Activated CD4-positive, alpha-beta memory T cell treated with anti-CD3 and anti-CD28 coated beads for 36 hours (primary cell): Measurements from ENCODE around the gene SART1. TPM values are rescaled to one million over a fixed set of nuclear protein-coding genes. Genes with fewer than 3 reads are reported as not detected.

Experiments
- CTCF ChIA-PET: fragments of 350-600 bp; sonication (Branson Sonifier 250); formaldehyde crosslinking; loops from one replicate; lab custom pipeline; 2021; ENCODE audit warnings: antibody characterized with exemption, inconsistent platforms; lab: Charles Lee
- POLR2A ChIA-PET: fragments of 350-600 bp; sonication (Branson Sonifier 250); formaldehyde crosslinking; loops from one replicate; lab custom pipeline; 2021; ENCODE audit warnings: antibody characterized with exemption; lab: Charles Lee
- DNase-seq: peaks from one replicate; pipeline ENCODE4 v3.0.0-alpha.2; 2020
- H3K27ac Mint-ChIP-seq: one replicate; pipeline ENCODE4 v1.8.0; 2021; ENCODE audit warnings: mixed read lengths
- H3K27me3 Mint-ChIP-seq: one replicate; pipeline ENCODE4 v1.8.0; 2021; ENCODE audit warnings: mixed read lengths
- H3K36me3 Mint-ChIP-seq: one replicate; pipeline ENCODE4 v1.8.0; 2021; ENCODE audit warnings: mixed read lengths
- H3K4me1 Mint-ChIP-seq: one replicate; pipeline ENCODE4 v1.8.0; 2021; ENCODE audit warnings: low read depth, mixed read lengths
- H3K4me3 Mint-ChIP-seq: one replicate; pipeline ENCODE4 v1.8.0; 2021; ENCODE audit warnings: mild to moderate bottlenecking, mixed read lengths
- H3K9me3 Mint-ChIP-seq: one replicate; pipeline ENCODE4 v1.8.0; 2021; ENCODE audit warnings: mixed read lengths
- intact Hi-C: fragments of 100-400 bp; cut with micrococcal nuclease; formaldehyde crosslinking; loops from one replicate; pipeline ENCODE4 v1.15.1; 2023
- total RNA-seq, 2 experiments: library from RNA; stranded (reverse); gene quantifications; one replicate each; pipeline ENCODE4 v1.2.3, GENCODE V29; 2021

SART1 gene
- total RNA-seq, 2 experiments from 2014 or later: 59.1 to 60.5 TPM

DNA sequence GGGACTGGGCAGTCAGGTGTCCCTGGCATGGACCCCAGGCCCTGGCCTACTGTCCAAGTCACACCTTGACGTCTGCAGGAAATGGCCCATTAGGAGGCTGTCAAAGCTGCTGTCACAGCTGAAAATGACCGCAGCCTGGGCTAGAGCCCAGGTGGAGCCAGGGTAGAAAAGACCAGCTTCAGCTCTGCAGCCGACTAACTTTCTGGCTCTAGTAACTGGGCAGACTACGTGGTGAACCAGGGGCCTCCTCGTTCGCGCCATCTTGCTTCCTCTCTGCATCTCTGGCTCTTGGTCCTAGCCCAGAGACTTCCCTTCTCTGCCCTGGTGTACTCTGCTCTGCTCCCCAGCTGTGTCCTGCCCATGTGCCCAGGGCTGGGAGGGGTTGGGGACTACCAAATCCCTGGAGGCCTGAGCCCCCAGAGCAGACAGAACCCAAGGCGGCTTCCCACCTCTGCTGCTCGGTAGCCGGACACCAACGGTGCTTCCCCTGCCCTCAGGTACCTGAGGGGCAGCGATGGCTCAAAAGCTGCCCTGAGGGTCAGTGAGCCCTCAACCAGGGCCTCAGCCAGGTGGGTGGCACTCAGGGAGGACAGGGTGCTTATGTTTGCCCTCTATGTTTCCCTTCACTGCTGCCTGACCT is 19.7 kb downstream of the SART1 start:
- POLR2A ChIA-PET: no interaction called here
- no peaks in the 10 kb centered on the region for H3K9me3 Mint-ChIP-seq
- intact Hi-C loops: no loop called here
- no peak overlapping the region for H3K27ac Mint-ChIP-seq
- no peaks in the 10 kb centered on the region for H3K27me3 Mint-ChIP-seq
- H3K4me3 Mint-ChIP-seq: no peak overlapping the region
- CTCF ChIA-PET: interaction anchor here (1.0 kb wide), 1 partner anchor 97 kb away, joined by 3 read pairs; no protein-coding TSS in a partner anchor
- DNase-seq: no peak
- H3K36me3 Mint-ChIP-seq: peaks cover 16% of the 10 kb centered on the region
- no peaks in the 10 kb centered on the region for H3K4me1 Mint-ChIP-seq

DNA sequence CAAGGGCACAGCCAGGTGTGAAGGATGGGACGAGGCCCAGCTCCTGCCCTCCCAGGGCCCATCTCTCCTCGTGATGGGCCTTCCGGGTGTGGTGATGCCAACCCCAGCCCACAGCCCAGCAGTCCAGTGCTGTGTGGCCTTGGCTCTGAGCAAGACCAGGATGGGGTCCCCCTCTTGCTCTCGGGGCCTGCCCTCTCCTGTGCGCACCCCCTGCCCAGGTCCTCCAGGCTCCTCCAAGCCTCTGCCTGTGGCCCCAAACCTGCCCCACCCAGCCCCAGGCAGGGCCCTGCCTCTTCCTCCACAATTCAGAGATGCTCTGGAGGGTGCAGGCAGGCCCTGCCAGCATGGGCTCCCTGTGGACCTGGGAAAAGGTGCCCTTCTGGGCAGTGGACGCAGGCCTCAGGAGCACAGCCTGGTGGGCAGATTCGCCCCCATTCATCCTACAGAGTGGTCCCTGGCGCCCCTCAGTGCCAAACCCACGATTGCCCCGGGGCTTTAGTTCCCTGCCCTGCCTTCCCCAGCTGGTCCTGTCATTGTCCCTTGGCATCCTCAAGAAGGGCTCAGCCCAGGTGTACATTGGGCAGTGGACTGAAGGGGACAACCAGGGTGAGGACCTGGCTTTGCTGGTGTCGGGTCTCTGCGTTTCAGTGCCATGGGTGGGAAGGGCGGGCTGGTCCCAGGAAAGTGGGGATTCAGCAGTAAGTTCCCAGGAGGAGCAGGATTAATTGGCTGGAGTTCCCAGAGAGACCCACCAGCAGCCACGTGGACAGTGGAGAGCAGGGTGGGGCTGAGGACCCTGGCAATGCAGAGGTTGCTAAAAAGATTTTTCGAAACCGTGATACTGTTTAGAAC is 20.7 kb downstream of the SART1 start:
- Mint-ChIP-seq H3K4me3 (no peak overlapping the region), H3K36me3 (peaks cover 13% of the 10 kb centered on the region), H3K27ac (no peak overlapping the region), H3K4me1 (no peaks in the 10 kb centered on the region), H3K27me3 (no peaks in the 10 kb centered on the region), H3K9me3 (no peaks in the 10 kb centered on the region)
- CTCF ChIA-PET: interaction anchor here (0.9 to 1.3 kb wide), 2 partner anchors 17 to 92 kb away, joined by 3 to 4 read pairs; partner anchors contain the start of gene CCDC85B
- no peak for DNase-seq
- POLR2A ChIA-PET: interaction anchor here (0.7 to 0.8 kb wide), 2 partner anchors 98 to 320 kb away, joined by 3 read pairs; no protein-coding TSS in a partner anchor
- intact Hi-C loops: no loop called here

DNA sequence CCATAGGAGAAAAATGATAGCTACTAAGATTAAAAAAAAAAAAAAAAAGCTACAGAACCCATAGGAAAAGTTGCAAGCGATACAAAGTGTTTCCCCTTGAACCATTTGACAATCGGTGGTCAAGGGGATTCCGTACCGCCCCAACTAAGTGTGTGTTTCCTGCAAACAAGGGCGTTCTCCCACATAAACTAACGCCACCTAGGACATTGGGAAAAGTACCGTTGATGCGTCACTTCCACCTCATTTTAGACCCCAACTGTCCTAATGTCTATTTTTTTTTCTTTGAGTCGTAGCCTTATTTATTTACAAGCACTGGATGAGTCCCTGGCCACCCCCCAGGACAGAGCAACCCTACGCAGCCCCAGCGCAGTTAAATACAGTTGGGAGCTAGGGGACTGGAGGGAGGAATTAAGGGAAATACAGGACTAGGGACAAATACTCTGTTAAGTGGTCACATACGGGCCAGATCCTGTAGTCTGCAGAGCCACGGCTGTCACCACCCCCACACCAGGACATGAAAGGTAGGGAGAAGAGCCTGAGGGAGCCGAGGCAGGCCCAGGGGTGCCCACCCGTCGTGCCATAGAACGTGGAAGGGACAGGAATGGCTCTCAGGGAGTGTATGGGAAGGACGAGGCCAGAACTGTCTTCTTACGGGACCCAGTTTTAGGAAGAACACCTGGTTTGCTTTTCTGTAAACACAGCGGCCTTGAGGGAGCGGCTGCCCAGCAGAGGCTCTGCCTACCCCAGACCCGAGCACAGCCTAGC is 21.5 kb downstream of the SART1 start:
- Mint-ChIP-seq H3K27me3 (no peaks in the 10 kb centered on the region), H3K36me3 (peaks cover 9% of the 10 kb centered on the region), H3K9me3 (no peaks in the 10 kb centered on the region), H3K4me1 (no peaks in the 10 kb centered on the region), H3K4me3 (no peak overlapping the region), H3K27ac (no peak overlapping the region)
- DNase-seq: no peak
- intact Hi-C loops: no loop called here
- CTCF ChIA-PET: interaction anchor here (0.9 to 1.3 kb wide), 2 partner anchors 16 to 93 kb away, joined by 3 to 4 read pairs; partner anchors contain the start of gene CCDC85B
- POLR2A ChIA-PET: interaction anchor here (0.7 to 0.8 kb wide), 2 partner anchors 99 to 321 kb away, joined by 3 read pairs; no protein-coding TSS in a partner anchor

DNA sequence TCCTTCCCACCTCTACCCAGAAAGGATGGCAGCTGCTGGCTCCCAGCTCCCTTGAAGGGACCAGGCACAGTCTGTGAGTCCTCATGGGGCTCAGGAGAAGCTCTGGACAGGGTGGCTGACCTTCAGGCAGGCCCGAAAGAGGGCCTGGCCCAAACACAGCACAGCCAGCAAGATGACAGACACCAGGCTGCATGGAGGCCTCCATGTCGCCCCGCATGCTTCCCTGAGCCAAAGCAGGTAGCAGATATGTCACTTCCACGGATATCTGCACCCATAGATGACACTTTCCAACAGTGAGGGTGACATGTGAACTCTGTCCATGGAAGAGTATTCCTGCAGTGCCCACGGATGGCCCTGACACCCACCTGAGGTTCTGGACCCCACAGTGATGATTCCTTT is 22.1 kb downstream of the SART1 start:
- intact Hi-C loops: no loop called here
- Mint-ChIP-seq H3K4me3 (no peak overlapping the region), H3K27ac (no peak overlapping the region), H3K9me3 (no peaks in the 10 kb centered on the region), H3K4me1 (no peaks in the 10 kb centered on the region), H3K36me3 (peaks cover 6% of the 10 kb centered on the region), H3K27me3 (no peaks in the 10 kb centered on the region)
- ChIA-PET POLR2A (interaction anchor here (0.8 kb wide), 1 partner anchor 100 kb away, joined by 3 read pairs; no protein-coding TSS in a partner anchor), CTCF (interaction anchor here (1.3 kb wide), 1 partner anchor 93 kb away, joined by 4 read pairs; the partner anchor contains the start of gene CCDC85B)
- no peak for DNase-seq

DNA sequence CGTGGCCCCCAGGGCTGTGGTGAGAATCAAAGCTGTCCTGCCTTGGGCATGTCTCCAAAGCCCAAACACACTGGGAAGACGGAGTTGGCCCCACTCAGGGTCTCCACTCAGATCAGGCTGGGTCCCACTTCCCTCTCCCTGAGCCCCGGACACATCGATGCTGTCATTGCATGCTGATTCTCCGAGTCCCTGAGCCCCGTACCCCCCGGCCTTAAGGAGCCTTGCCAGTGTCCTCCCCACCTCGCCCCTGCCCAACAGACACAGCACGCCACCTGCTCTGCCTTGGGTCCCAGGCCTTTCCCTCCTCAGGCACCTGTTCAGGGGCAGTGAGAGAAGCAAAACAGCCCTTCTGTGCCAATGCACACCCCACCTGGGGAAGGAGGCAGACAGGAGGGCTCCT is 25.8 kb downstream of the SART1 start:
- ChIA-PET POLR2A (interaction anchor here (1.3 kb wide), 1 partner anchor 97 kb away, joined by 3 read pairs; the partner anchor contains the start of gene CCDC85B), CTCF (interaction anchor here (1.0 to 6.3 kb wide), 2 partner anchors 69 to 100 kb away, joined by 3 to 156 read pairs; partner anchors contain the start of genes C11orf68, CCDC85B and FIBP)
- no peak overlapping the region for H3K27ac Mint-ChIP-seq
- no peaks in the 10 kb centered on the region for H3K27me3 Mint-ChIP-seq
- peaks cover 8% of the 10 kb centered on the region for H3K36me3 Mint-ChIP-seq
- no peak overlapping the region for H3K4me3 Mint-ChIP-seq
- H3K9me3 Mint-ChIP-seq: no peaks in the 10 kb centered on the region
- H3K4me1 Mint-ChIP-seq: peaks cover 4% of the 10 kb centered on the region
- intact Hi-C loops: no loop called here
- DNase-seq: no peak

DNA sequence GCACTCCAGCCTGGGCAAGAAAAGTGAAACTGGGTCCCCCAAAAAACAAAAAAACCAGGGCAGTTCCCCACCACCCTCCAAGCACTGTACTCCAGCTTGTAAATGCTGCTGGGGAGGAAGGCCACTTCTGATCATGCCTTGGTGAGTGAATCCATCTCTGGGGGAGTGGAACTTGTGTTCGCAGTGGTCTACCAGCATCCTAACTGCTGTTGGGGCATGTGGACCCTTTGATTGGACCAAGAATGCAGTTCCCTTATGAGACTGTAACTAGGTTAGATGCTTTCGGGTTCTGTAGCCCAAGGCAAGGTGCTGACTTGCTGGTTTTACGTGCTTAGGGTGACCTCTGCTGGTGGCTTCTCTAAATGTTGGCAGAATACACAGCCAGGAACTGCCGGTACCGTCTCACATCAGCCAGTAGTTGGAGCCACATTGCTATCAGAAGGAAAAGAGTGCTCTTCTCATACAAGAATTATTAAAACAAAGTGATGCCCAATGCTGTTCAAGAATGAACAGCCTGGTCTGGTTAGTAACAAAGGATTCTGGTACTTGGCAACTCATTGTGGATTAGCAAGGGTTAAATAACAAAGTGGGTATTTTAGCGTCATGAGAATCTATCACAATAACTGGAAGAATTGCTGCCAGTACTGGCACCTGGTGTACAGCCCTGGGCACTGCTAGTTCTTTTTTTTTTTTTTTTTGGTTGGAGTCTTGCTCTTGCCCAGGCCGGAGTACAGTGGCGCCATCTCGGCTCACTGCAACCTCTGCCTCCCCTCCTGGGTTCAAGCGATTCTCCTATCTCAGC is 27.5 kb downstream of the SART1 start:
- intact Hi-C loops: loop anchor here (1.0 kb wide), 5 partner anchors 33 to 278 kb away; partner anchors contain the start of genes C11orf68 and DRAP1
- Mint-ChIP-seq H3K9me3 (no peaks in the 10 kb centered on the region), H3K36me3 (peaks cover 8% of the 10 kb centered on the region), H3K4me1 (peaks cover 4% of the 10 kb centered on the region), H3K27ac (peak overlapping the region; percentile 74), H3K4me3 (no peak overlapping the region), H3K27me3 (no peaks in the 10 kb centered on the region)
- DNase-seq: peak; percentile 95
- CTCF ChIA-PET: interaction anchor here (0.6 to 6.3 kb wide), 22 partner anchors 10 to 277 kb away, joined by 3 to 156 read pairs (median 4); partner anchors contain the start of genes AP5B1, BANF1, CCDC85B and EIF1AD
- POLR2A ChIA-PET: interaction anchor here (0.6 to 1.3 kb wide), 2 partner anchors 98 to 104 kb away, joined by 3 read pairs; partner anchors contain the start of gene CCDC85B

DNA sequence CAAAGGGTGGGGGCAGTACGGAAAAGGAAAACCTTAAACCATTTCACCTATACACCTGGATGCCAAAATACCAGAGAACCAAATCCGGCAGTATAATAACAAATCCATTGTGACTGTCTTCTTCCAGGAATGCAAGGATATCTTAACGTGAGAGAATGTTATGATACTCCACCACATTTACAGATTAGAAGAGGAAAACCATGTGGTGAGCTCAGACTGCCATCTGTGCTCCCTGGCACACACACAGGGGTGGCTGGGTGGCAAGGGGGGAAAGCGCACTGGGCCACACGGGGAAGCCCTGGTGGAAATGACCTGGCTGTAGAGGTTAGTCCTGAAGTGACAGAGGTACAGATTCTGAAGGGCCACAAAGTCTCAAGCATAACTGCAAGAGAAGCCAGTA is 30.5 kb downstream of the SART1 start:
- ChIA-PET CTCF (interaction anchor here (0.9 to 6.3 kb wide), 6 partner anchors 11 to 287 kb away, joined by 3 to 156 read pairs (median 6); partner anchors contain the start of genes BANF1, CCDC85B, FIBP and KAT5), POLR2A (no interaction called here)
- Mint-ChIP-seq H3K4me1 (peaks cover 6% of the 10 kb centered on the region), H3K9me3 (no peaks in the 10 kb centered on the region), H3K27ac (no peak overlapping the region), H3K27me3 (no peaks in the 10 kb centered on the region), H3K36me3 (peaks cover 11% of the 10 kb centered on the region), H3K4me3 (no peak overlapping the region)
- DNase-seq: no peak
- intact Hi-C loops: no loop called here

DNA sequence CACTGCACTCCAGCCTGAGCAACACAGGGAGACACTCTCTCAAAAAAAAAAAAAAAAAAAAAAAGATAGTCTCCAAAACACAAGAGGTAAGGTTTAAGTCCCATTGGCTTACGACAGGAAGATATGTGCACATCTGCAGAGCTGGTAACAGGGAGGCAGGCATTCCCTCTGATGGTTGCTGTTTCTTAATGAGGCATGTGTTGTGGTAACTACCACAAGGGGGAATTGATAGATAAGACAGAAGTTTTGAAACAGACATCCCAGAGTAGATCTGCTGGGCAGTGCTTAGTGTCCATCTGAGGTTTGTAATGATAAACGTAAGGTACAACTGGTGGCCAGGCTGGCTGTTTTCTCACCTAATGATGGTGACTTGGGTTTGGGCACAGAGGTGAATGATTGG is 35.8 kb downstream of the SART1 start:
- ChIA-PET POLR2A (no interaction called here), CTCF (no interaction called here)
- Mint-ChIP-seq H3K27ac (no peak overlapping the region), H3K36me3 (peaks cover 34% of the 10 kb centered on the region), H3K27me3 (no peaks in the 10 kb centered on the region), H3K4me1 (peaks cover 24% of the 10 kb centered on the region), H3K9me3 (no peaks in the 10 kb centered on the region), H3K4me3 (no peak overlapping the region)
- DNase-seq: no peak
- intact Hi-C loops: no loop called here

DNA sequence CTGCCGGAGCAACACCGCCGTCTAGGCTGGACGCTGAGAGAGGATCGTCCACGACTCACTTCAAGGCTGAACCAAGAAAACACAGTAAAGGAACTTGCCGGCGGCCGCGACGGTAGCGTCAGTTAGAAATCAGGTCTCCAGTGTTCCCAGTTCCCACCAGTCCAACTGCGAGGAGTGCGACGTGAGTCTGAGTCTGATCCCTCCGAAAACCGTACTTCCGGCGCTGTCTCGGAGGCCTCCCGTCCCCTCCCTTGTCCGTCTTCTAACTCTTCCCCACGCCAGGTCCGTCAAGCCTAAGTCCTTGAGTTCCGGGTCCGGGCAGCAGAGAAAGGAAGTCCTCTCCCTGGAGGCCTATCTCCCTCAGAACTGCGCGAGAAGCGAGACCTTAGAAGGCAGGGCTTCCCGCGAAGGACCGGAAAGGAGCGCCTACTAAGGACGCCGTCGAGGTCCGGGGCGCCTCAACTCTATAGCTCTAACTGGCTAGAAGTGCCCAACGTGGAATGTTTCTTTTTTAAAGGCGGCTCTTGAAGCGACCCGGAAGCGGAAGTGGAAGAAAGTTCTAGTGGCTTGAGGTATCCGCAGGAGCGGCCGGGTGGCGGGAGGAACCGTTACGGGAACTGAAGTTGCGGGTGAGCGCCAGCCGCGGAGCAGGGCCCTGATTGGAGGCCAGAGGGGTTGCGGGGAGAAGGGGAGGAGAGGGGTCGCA is 40.6 kb downstream of the SART1 start, which contains the start of the genes BANF1 and EIF1AD:
TSS of gene BANF1 (plus strand) at position 562 of the 706 bp plus-strand sequence. CDS start 748 bp downstream, outside the sequence.
TSS of gene EIF1AD (minus strand) at position 216 of the 706 bp plus-strand sequence. CDS start 1,768 bp downstream, outside the sequence.
- H3K27ac Mint-ChIP-seq: peak within 1 kb of the TSS; percentile 99
- peak within 1 kb of the TSS; percentile 99 for H3K4me3 Mint-ChIP-seq
- peaks cover 38% of the 10 kb centered on the region for H3K4me1 Mint-ChIP-seq
- H3K27me3 Mint-ChIP-seq: no peaks in the 10 kb centered on the region
- ChIA-PET CTCF (interaction anchor here (0.5 to 1.6 kb wide), 16 partner anchors 10 to 290 kb away, joined by 3 to 11 read pairs (median 4); partner anchors contain the start of genes CCDC85B, CFL1, FIBP and KAT5), POLR2A (interaction anchor here (0.6 to 1.4 kb wide), 12 partner anchors 40 to 290 kb away, joined by 3 to 8 read pairs (median 4); partner anchors contain the start of genes CFL1, FIBP, FOSL1 and KAT5)
- no peaks in the 10 kb centered on the region for H3K9me3 Mint-ChIP-seq
- intact Hi-C loops: loop anchor here (1.0 to 5.0 kb wide), 6 partner anchors 41 to 290 kb away; partner anchors contain the start of genes AP5B1, CFL1, KAT5 and SART1
- H3K36me3 Mint-ChIP-seq: peaks cover 44% of the 10 kb centered on the region
- DNase-seq: peak; percentile 97
